Activated T-helper 9 cell treated with anti-CD3 and anti-CD28 coated beads, Interleukin-2, amount 50 U/mL, for 16 hours (primary cell): ENCODE results near the gene GALK1.
"Not testable (repeated sequence)": the region's sequence is repeated elsewhere in the genome, so short reads cannot be mapped to it uniquely, and the experiment has no call there.

Experiments
- DNase-seq: peaks from one replicate; pipeline ENCODE4 v3.0.0-alpha.2; 2020; ENCODE audit warnings: low read depth

Gene GALK1

GRCh38 chr17:75764711-75765421 lies at the start of gene GALK1:
GALK1 (minus strand) TSS chr17:75765192; CDS start chr17:75765136, 56 bp downstream.
- peak; percentile 64 for DNase-seq

- DNase-seq = no peak
Measured at GRCh38 chr17:75814021-75814395, 49.0 kb upstream of the GALK1 start.

GRCh38 chr17:75813081-75814020 lies 48.4 kb upstream of the GALK1 start:
- no peak for DNase-seq

- DNase-seq = no peak
Measured at GRCh38 chr17:75812096-75813013, 47.4 kb upstream of the GALK1 start.

- DNase-seq = no peak
Measured at GRCh38 chr17:75811174-75811573, 46.2 kb upstream of the GALK1 start.

- DNase-seq = not testable (repeated sequence)
Measured at GRCh38 chr17:75810756-75811155, 45.8 kb upstream of the GALK1 start.

GRCh38 chr17:75810216-75810615 lies 45.2 kb upstream of the GALK1 start:
- no peak for DNase-seq

GRCh38 chr17:75809631-75810111 lies 44.7 kb upstream of the GALK1 start:
- DNase-seq = no peak

GRCh38 chr17:75808905-75809621 lies 44.1 kb upstream of the GALK1 start:
- DNase-seq = no peak

GRCh38 chr17:75808549-75808904 lies 43.5 kb upstream of the GALK1 start:
- DNase-seq = no peak

GRCh38 chr17:75807861-75808260 lies 42.9 kb upstream of the GALK1 start:
- DNase-seq = no peak

- no peak for DNase-seq
Measured at GRCh38 chr17:75806822-75807500, 42.0 kb upstream of the GALK1 start.

- DNase-seq = no peak
Measured at GRCh38 chr17:75803883-75804282, 38.9 kb upstream of the GALK1 start.

GRCh38 chr17:75799402-75799801 lies 34.4 kb upstream of the GALK1 start:
- no peak for DNase-seq

GRCh38 chr17:75795820-75796607 lies 31.0 kb upstream of the GALK1 start:
- DNase-seq = no peak

GRCh38 chr17:75793460-75793859 lies 28.5 kb upstream of the GALK1 start:
- no peak for DNase-seq

- DNase-seq = no peak
Measured at GRCh38 chr17:75791254-75791653, 26.3 kb upstream of the GALK1 start.

- DNase-seq = peak; percentile 84
Measured at GRCh38 chr17:75785016-75785890, 20.3 kb upstream of the GALK1 start.

- DNase-seq = peak; percentile 90
Measured at GRCh38 chr17:75784473-75785015, 19.6 kb upstream of the GALK1 start, which contains the start of gene UNK. UNK (plus strand) TSS chr17:75784806; CDS start chr17:75784881, 75 bp downstream.
